Measurements from ENCODE around the gene ALPK1.

DNA sequence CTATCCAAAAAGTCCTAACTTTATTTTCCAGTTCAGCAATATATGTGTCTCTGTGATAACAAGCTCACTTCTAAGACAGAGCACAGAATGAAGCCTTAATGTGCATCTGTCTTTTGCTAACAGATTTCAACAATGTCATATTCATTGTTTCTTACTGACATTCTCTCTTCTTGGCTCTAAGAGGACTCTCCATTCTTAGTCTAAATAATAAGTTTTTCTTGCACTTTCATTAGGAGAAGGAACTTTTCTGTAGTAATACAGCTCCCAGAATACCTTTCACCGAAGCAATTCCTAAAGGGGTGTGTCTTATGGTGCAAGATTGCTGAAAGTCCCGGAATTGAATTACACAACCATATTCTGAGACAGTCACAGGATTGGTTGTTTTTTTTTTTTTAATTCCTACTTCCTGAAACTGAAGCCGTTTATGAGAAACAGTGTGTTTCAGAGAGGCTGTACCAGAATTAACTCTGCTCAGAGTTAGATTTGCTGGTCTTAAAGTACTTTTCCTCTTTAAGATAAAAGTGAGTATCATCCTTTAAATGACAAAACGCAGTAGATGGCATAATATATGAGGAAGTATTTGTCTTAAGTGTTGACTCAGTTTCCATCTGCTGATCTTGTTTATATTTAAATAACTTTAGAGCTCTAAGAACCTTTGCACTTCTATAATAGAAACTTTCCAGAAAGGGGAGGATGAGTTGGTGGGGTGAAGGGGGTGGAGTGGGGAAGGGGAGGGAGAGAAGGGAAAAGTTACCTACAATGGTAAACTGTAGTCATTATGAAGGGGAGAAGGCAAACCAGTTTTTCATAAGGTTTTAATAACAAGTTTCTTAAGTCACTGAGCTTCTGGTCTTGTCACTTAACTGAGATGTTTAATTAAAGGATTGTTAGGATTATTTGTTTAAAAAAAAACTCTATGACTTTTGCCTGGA lies at the start of gene ALPK1:
- no peak for TF ChIP-seq EZH2 (optimal IDR thresholded peaks at IDR 0.05; ENCODE audit: low read depth, low read length)
- TF ChIP-seq, protein P1, sequence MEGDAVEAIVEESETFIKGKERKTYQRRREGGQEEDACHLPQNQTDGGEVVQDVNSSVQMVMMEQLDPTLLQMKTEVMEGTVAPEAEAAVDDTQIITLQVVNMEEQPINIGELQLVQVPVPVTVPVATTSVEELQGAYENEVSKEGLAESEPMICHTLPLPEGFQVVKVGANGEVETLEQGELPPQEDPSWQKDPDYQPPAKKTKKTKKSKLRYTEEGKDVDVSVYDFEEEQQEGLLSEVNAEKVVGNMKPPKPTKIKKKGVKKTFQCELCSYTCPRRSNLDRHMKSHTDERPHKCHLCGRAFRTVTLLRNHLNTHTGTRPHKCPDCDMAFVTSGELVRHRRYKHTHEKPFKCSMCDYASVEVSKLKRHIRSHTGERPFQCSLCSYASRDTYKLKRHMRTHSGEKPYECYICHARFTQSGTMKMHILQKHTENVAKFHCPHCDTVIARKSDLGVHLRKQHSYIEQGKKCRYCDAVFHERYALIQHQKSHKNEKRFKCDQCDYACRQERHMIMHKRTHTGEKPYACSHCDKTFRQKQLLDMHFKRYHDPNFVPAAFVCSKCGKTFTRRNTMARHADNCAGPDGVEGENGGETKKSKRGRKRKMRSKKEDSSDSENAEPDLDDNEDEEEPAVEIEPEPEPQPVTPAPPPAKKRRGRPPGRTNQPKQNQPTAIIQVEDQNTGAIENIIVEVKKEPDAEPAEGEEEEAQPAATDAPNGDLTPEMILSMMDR (IDR thresholded peaks at IDR 0.05; ENCODE audit: low read length) = no peak
- no peak for TF ChIP-seq EZH2phosphoT487 (IDR thresholded peaks at IDR 0.05; ENCODE audit: low read length)
